VCaP (cell line): ENCODE measurements around the gene COL3A1.

ENCODE experiments used
- H3K27ac ChIP-seq: fragments of 450-650 bp; 2 replicates; pipeline ENCODE4 v1.5.1; 2017
- CTCF ChIP-seq: fragments of 450-650 bp; conservative IDR thresholded peaks from 2 replicates; pipeline ENCODE4 v1.5.1; 2017; ENCODE audit warnings: mild to moderate bottlenecking, moderate library complexity

Gene COL3A1

GRCh38 chr2:188975497-188976102 is 1.4 kb downstream of the COL3A1 start:
- no peak overlapping the region for H3K27ac ChIP-seq
- TF ChIP-seq CTCF = no peak

- H3K27ac ChIP-seq = no peak overlapping the region
- TF ChIP-seq CTCF = peak; percentile 78
Measured at GRCh38 chr2:188976545-188977268, 2.5 kb downstream of the COL3A1 start.

DNA sequence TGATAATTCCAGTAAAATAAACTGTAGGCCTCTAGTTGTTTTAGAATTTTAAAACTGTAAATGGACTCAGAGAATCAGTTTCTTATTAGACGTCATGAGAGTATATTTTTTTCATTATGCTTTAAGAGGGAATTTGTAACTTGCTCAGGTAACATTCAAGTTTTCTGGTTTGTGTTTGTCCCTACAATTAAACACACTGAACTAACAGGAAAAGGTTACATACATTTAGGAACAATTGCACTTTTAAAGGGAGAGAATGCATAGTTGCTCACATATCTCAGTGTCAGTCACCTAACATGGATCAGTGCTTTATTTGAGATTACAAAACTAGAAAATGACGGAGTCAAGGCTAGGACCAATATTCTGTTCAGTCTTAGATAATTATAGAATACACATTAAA is 3.1 kb downstream of the COL3A1 start:
- no peak overlapping the region for H3K27ac ChIP-seq
- no peak for TF ChIP-seq CTCF

DNA sequence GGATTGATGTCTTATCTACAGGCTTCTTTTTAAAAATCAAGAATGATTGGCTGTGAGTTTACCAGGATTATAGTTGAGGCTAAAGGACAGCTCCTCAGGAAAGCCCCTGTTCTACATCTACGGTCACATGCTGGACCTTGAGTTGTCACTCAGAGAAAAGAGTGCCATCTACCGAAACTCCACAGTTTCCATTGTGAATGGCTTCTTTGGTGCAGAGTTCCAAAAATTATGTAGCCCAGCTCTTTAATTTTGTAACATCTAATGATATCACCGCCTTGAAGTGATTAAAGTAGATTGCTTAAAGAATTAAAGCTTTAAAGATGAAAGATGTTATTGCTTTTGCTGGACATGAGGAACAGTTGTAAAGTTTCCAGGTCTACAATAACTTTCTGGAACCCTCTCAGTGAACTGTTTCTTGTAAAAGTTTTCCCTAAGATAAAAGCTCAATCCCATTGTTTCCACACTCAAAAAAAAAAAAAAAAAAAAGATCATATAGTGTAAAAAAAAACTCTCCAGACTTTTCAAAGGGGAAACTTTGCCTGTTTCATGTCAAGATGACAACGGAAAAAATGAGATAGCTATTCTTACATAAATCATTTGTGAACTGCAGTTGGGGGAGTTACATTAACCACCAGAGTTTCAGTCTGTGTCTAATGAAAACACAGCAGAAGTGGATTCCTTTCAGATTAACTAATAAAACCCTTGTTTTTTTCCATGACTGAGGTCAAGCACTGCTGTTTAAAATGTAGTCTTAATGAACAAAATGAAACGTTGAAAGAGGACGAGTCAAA is 4.3 kb downstream of the COL3A1 start:
- TF ChIP-seq CTCF = no peak
- no peak overlapping the region for H3K27ac ChIP-seq

- no peak overlapping the region for H3K27ac ChIP-seq
- no peak for TF ChIP-seq CTCF
Measured at GRCh38 chr2:188979187-188980114, 5.3 kb downstream of the COL3A1 start.

DNA sequence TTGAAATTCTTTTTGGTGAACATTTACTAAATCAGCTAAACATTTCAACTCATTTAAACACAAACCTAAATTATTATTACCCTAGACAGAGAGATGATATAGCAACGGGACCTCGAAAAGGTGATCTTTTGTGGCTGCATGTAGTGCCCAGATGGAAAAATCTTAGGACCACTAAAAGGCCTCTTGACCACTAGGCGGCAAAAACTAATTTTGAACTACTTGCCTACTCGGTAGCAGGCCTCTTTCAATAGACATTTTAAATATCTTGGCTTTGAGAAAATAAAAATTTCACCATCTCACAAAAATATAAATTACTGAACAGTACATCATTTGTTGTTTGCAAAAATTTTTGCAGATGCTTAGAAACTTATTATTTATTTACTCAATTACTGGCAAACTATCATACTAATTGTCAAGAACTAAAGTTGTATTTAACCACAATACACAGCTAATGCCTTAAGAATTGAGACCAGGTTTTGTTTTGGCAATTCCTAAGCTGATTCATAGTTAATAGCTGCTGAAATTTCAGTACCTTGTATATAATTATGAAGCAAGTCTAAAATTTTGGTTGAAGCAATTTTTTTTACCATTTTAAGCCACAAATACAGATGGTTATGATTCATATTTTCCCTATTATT is 9.4 kb downstream of the COL3A1 start:
- no peak overlapping the region for H3K27ac ChIP-seq
- peak; percentile 59 for TF ChIP-seq CTCF
